ENCODE data around the gene UCHL1. TPM values are rescaled to one million over a fixed set of nuclear protein-coding genes. Genes with fewer than 3 reads are reported as not detected.
"Not testable (repeated sequence)": the region's sequence is repeated elsewhere in the genome, so short reads cannot be mapped to it uniquely, and the experiment has no call there.

The UCHL1 gene
- total and polyA plus RNA-seq, 2 donors from 2014 or later, result 35.8 to 353 TPM

DNA sequence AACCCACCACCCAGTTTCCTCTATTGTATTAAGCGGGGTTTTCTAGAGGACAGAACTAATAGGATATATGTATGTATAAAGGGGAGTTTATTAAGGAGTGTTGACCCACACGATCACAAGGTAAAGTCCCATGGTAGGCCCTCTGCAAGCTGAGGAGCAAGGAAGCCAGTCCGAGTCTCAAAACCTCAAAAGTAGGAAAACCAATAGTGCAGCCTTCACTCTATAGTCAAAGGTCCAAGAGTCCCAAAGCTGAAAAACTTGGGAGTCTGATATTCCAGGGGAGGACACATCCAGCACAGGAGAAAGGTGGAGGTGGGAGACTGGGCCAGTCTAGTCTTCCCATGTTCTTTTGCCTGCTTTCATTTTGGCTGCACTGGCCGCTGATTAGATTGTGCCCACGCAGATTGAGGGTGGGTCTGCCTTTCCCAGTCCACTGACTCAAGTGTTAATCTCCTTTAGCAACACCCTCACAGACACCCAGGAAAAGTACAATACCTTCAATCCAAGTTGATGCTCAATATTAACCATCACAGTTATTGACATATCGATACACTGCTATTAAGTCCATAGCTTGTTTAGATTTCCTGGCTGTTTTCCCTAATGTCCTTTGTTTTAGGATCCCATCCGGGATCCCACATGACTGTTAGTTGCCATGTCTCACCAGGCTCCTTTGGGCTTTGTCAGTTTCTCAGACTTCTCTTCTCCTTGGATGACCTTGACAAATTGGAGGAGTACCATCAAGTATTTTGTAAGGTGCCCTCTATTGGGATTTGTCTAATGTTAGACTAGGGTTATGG is 12.2 kb downstream of the UCHL1 start:
- FAIRE-seq (no peak), DNase-seq (no peak)
- TF ChIP-seq, protein P1, sequence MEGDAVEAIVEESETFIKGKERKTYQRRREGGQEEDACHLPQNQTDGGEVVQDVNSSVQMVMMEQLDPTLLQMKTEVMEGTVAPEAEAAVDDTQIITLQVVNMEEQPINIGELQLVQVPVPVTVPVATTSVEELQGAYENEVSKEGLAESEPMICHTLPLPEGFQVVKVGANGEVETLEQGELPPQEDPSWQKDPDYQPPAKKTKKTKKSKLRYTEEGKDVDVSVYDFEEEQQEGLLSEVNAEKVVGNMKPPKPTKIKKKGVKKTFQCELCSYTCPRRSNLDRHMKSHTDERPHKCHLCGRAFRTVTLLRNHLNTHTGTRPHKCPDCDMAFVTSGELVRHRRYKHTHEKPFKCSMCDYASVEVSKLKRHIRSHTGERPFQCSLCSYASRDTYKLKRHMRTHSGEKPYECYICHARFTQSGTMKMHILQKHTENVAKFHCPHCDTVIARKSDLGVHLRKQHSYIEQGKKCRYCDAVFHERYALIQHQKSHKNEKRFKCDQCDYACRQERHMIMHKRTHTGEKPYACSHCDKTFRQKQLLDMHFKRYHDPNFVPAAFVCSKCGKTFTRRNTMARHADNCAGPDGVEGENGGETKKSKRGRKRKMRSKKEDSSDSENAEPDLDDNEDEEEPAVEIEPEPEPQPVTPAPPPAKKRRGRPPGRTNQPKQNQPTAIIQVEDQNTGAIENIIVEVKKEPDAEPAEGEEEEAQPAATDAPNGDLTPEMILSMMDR (IDR thresholded peaks at IDR 0.05; ENCODE audit: borderline replicate concordance, extremely low read depth, insufficient read depth), result no peak
- no peak overlapping the region for H3K27ac ChIP-seq (ENCODE audit: low read depth in 2 of 2, low read length in 2 of 2)
- H3K27me3 ChIP-seq (ENCODE audit: control insufficient read depth, insufficient read depth, low read length), result no peaks in the 10 kb centered on the region
- H3K9ac ChIP-seq (ENCODE audit: low read length in 3 of 3), result no peak overlapping the region
- no peak overlapping the region for H3K4me3 ChIP-seq (ENCODE audit: low read length in 3 of 3)
- no peaks in the 10 kb centered on the region for H3K36me3 ChIP-seq (ENCODE audit: control insufficient read depth in 2 of 3, insufficient read depth in 3 of 3, low read length in 3 of 3)
- intact Hi-C loops (cut with DNase I), result no loop called here
- H3K9me3 ChIP-seq (ENCODE audit: control insufficient read depth in 2 of 3, insufficient read depth in 1 of 3, low read length in 3 of 3), result no peaks in the 10 kb centered on the region
- no peaks in the 10 kb centered on the region for H3K4me1 ChIP-seq (ENCODE audit: control insufficient read depth in 2 of 3, insufficient read depth in 2 of 3, low read depth in 1 of 3, low read length in 3 of 3)

DNA sequence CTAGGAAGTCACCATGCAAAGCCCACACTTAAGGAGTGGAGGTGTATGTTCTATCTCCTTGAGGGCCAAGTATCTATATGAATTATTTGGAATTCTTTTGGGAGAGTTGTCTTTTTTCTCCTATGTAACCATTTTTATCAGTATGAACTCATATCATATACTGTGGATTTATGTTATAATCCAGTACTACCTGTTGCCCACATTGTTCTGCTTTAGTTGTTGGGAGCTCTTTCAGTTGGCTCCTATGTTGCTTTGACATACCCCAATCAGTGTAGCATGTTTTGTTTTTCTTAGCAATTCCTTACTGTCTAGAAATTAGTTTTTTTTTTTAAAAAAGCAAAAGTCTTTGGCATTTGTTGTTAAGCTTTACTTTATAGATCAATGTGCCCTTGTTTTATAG is 13.0 kb downstream of the UCHL1 start:
- TF ChIP-seq, protein P1 (IDR thresholded peaks at IDR 0.05; ENCODE audit: borderline replicate concordance, extremely low read depth, insufficient read depth), result no peak
- H3K9ac ChIP-seq (ENCODE audit: low read length in 3 of 3), result no peak overlapping the region
- DNase-seq, result no peak
- H3K4me1 ChIP-seq (ENCODE audit: control insufficient read depth in 2 of 3, insufficient read depth in 2 of 3, low read depth in 1 of 3, low read length in 3 of 3), result no peaks in the 10 kb centered on the region
- H3K27ac ChIP-seq (ENCODE audit: low read depth in 2 of 2, low read length in 2 of 2), result no peak overlapping the region
- no peaks in the 10 kb centered on the region for H3K27me3 ChIP-seq (ENCODE audit: control insufficient read depth, insufficient read depth, low read length)
- FAIRE-seq, result no peak
- intact Hi-C loops (cut with DNase I), result no loop called here
- no peaks in the 10 kb centered on the region for H3K9me3 ChIP-seq (ENCODE audit: control insufficient read depth in 2 of 3, insufficient read depth in 1 of 3, low read length in 3 of 3)
- H3K36me3 ChIP-seq (ENCODE audit: control insufficient read depth in 2 of 3, insufficient read depth in 3 of 3, low read length in 3 of 3), result no peaks in the 10 kb centered on the region
- no peak overlapping the region for H3K4me3 ChIP-seq (ENCODE audit: low read length in 3 of 3)

DNA sequence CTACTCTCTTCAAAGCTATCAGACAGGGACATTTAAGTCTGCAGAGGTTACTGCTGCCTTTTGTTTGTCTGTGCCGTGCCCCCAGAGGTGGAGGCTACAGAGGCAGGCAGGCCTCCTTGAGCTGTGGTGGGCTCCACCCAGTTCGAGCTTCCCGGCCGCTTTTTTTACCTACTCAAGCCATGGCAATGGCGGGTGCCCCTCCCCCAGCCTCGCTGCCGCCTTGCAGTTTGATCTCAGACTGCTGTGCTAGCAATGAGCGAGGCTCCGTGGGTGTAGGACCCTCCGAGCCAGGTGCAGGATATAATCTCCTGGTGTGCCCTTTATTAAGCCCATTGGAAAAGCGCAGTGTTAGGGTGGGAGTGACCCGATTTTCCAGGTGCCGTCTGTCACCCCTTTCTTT is 19.2 kb downstream of the UCHL1 start:
- H3K27ac ChIP-seq (ENCODE audit: low read depth in 2 of 2, low read length in 2 of 2); H3K9me3 ChIP-seq (ENCODE audit: control insufficient read depth in 2 of 3, insufficient read depth in 1 of 3, low read length in 3 of 3); DNase-seq; H3K4me3 ChIP-seq (ENCODE audit: low read length in 3 of 3); H3K27me3 ChIP-seq (ENCODE audit: control insufficient read depth, insufficient read depth, low read length); intact Hi-C loops (cut with DNase I); H3K4me1 ChIP-seq (ENCODE audit: control insufficient read depth in 2 of 3, insufficient read depth in 2 of 3, low read depth in 1 of 3, low read length in 3 of 3); H3K36me3 ChIP-seq (ENCODE audit: control insufficient read depth in 2 of 3, insufficient read depth in 3 of 3, low read length in 3 of 3); FAIRE-seq; H3K9ac ChIP-seq (ENCODE audit: low read length in 3 of 3): not testable (repeated sequence)

DNA sequence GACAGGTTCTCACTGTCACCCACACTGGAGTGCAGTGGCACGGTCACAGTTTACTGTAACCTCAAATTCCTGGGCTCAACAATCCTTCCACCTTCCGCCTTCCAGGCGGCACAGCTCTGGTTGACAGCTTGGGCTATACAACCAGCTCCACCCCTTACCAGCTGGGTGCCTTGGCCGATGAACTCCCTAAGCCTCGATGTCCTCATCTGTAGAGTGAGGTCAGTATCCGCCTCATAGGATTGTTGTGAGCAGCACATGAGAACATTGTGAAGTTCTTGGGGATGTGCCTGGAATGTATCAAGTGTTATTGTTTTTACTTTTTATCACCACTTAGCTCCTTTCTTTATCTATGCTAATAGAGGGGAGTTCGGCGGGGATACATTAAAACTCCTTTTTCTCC is 23.3 kb downstream of the UCHL1 start:
- no peaks in the 10 kb centered on the region for H3K9me3 ChIP-seq (ENCODE audit: control insufficient read depth in 2 of 3, insufficient read depth in 1 of 3, low read length in 3 of 3)
- no peak overlapping the region for H3K4me3 ChIP-seq (ENCODE audit: low read length in 3 of 3)
- H3K36me3 ChIP-seq (ENCODE audit: control insufficient read depth in 2 of 3, insufficient read depth in 3 of 3, low read length in 3 of 3), result no peaks in the 10 kb centered on the region
- intact Hi-C loops (cut with DNase I), result loop anchor here (2.0 to 10.0 kb wide), 2 partner anchors 381 to 605 kb away; no protein-coding TSS in a partner anchor
- TF ChIP-seq, protein P1 (IDR thresholded peaks at IDR 0.05; ENCODE audit: borderline replicate concordance, extremely low read depth, insufficient read depth), result no peak
- FAIRE-seq (no peak), DNase-seq (no peak)
- no peaks in the 10 kb centered on the region for H3K4me1 ChIP-seq (ENCODE audit: control insufficient read depth in 2 of 3, insufficient read depth in 2 of 3, low read depth in 1 of 3, low read length in 3 of 3)
- no peak overlapping the region for H3K9ac ChIP-seq (ENCODE audit: low read length in 3 of 3)
- H3K27me3 ChIP-seq (ENCODE audit: control insufficient read depth, insufficient read depth, low read length), result no peaks in the 10 kb centered on the region
- no peak overlapping the region for H3K27ac ChIP-seq (ENCODE audit: low read depth in 2 of 2, low read length in 2 of 2)
